Body of pancreas (tissue), 4 donors: ENCODE measurements around the gene CCL3. TPM values are rescaled to one million over a fixed set of nuclear protein-coding genes. Genes with fewer than 3 reads are reported as not detected.

Experiments used
- ATAC-seq: fragments of 150-250 bp; one replicate; pipeline ENCODE4 v1.9.1; 2016
- DNase-seq, 4 donors: peaks; one replicate each; pipeline ENCODE4 v3.0.0-alpha.2; 2019
- H3K27ac ChIP-seq, 4 donors: fragments of 200-600 bp; sonication (generic); 1 replicate in 3 of 4; 2 replicates in 1 of 4; pipeline versions ENCODE4 v1.5.1 to v1.6.1; 2016 to 2019; ENCODE audit warnings: mild to moderate bottlenecking in 1 of 4, mixed read lengths in 1 of 4, moderate library complexity in 1 of 4
- H3K27me3 ChIP-seq, 2 donors: fragments of 200-600 bp; sonication (generic); one replicate each; pipeline ENCODE4 v1.6.0; 2016; ENCODE audit warnings: mild to moderate bottlenecking in 1 of 2
- H3K36me3 ChIP-seq, 2 donors: fragments of 200-600 bp; sonication (generic); replicated peaks in 1 of 2; 2 replicates each; pipeline ENCODE4 v1.5.1; 2016; ENCODE audit warnings: low read depth in 2 of 2; ENCODE audit not compliant: insufficient read depth in 1 of 2
- H3K4me1 ChIP-seq: fragments of 200-600 bp; sonication (generic); one replicate; pipeline ENCODE4 v1.6.0; 2016
- H3K4me3 ChIP-seq, 2 donors: fragments of 200-600 bp; sonication (generic); 1 replicate in 1 of 2; 2 replicates in 1 of 2; pipeline ENCODE4 v1.5.1; 2016 to 2019
- H3K9me3 ChIP-seq, 3 donors: fragments of 200-600 bp; sonication (generic); 1 replicate in 2 of 3; 2 replicates in 1 of 3; pipeline ENCODE4 v1.5.1; 2016
- POLR2A ChIP-seq, 3 donors: fragments of 450-650 bp; IDR thresholded peaks; one replicate each; pipeline ENCODE4 v1.6.1; 2016; ENCODE audit warnings: antibody characterized with exemption in 3 of 3, mild to moderate bottlenecking in 2 of 3
- WGBS, 2 donors: methylation state at CpG; one replicate each; pipeline ENCODE4 v1.1.5; 2017; 5-methylcytosine and 5-hydroxymethylcytosine counted together
- intact Hi-C: fragments of 100-400 bp; cut with DNase I; formaldehyde crosslinking; loops from one replicate; pipeline ENCODE4 v1.15.1; 2023
- total RNA-seq, 2 donors: library from RNA; depleted of rRNA; stranded (reverse); fragments of >200 nt; gene quantifications; one replicate each; pipeline ENCODE4 v1.1.0, GENCODE V29; 2016
- TF ChIP-seq, protein P1 (sequence below), 7 experiments: fragments of 450-650 bp in 4 of 7; fragments of 200-600 bp in 3 of 7; sonication (generic) in 3 of 7; IDR thresholded peaks; one replicate each; pipeline ENCODE4 v1.5.1; 2016 to 2019; ENCODE audit warnings: antibody characterized with exemption in 7 of 7

The CCL3 gene
- total RNA-seq, 2 donors from 2014 or later, result not detected

DNA sequence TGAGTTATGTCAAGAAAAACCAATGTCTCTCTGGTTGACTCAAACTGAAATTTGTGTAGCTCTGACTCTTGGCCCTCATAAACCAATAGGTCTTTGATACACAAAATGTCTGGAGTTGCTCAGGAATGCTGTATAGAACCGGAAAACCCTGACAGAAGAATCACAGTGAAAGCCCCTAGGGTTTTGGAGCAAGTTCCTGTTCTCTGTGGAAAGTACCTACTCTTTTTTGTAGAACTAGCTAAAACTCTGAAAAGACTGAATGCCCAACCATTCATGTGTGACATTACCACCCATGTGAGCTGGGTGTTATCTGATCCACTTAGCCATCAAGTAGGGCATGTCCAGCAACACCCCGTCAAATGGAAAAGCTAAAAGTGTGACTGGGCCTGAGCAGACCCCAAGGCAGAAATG, 42.5 kb upstream of the CCL3 start:
- H3K4me3 ChIP-seq, result no peak overlapping the region
- no peak for DNase-seq
- WGBS, 2 donors, result 64 to 74% methylated on average over 2 of the region's 2 CpGs

DNA sequence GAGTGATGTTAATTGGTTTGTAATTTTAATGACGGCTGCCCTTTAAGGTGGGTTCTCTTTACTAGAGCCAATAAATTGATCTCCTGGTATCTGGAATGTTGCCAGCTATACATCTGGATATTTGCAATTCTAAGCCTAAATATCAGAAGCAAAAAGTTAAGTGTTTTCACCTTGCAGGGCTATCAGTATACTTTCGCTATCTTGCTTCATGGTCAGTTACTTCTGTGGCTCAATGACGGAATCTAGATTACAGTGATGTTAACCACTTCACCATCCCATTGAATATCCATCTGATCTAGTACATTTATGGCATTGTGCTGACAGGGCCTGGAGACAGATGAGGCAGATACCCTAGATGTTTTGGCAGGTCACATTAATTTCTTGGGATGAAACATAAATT, 42.0 kb upstream of the CCL3 start:
- intact Hi-C loops, result no loop called here
- H3K4me1 ChIP-seq, result no peaks in the 10 kb centered on the region

More for the DNA sequence above, 42.5 kb upstream of the CCL3 start:
- intact Hi-C loops, result no loop called here
- ATAC-seq, result no peak
- Histone ChIP-seq H3K9me3 (no peaks in the 10 kb centered on the region), H3K27me3 (no peaks in the 10 kb centered on the region), H3K36me3 (no peaks in the 10 kb centered on the region), H3K27ac (no peak overlapping the region), H3K4me1 (no peaks in the 10 kb centered on the region)
- TF ChIP-seq, protein P1, sequence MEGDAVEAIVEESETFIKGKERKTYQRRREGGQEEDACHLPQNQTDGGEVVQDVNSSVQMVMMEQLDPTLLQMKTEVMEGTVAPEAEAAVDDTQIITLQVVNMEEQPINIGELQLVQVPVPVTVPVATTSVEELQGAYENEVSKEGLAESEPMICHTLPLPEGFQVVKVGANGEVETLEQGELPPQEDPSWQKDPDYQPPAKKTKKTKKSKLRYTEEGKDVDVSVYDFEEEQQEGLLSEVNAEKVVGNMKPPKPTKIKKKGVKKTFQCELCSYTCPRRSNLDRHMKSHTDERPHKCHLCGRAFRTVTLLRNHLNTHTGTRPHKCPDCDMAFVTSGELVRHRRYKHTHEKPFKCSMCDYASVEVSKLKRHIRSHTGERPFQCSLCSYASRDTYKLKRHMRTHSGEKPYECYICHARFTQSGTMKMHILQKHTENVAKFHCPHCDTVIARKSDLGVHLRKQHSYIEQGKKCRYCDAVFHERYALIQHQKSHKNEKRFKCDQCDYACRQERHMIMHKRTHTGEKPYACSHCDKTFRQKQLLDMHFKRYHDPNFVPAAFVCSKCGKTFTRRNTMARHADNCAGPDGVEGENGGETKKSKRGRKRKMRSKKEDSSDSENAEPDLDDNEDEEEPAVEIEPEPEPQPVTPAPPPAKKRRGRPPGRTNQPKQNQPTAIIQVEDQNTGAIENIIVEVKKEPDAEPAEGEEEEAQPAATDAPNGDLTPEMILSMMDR (IDR thresholded peaks at IDR 0.05), result no peak
- TF ChIP-seq POLR2A (IDR thresholded peaks at IDR 0.05), result no peak

DNA sequence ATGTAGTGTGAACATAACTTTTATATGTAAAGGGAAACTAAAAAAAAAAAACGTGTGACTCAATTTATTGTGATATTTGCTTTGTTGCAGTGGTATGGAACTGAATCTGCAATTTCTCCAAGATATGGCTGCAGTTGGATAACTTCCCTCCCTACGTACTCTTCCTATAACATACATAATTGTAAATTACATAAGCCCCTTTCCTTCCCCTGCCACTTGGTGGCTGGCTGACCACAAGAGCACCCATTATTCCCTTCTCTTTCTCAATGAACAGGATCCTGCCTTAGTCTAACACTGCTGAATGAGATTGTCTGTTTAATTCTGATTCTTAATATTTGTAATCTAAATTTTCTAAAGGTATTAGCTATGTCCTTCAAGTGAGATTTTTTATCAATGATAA, 41.5 kb upstream of the CCL3 start:
- no peak for TF ChIP-seq POLR2A (IDR thresholded peaks at IDR 0.05)
- TF ChIP-seq, protein P1 (IDR thresholded peaks at IDR 0.05), result no peak
- Histone ChIP-seq H3K27ac (no peak overlapping the region), H3K9me3 (peaks cover 0 to 6% (median 0%) of the 10 kb centered on the region in 3 donors), H3K4me1 (no peaks in the 10 kb centered on the region), H3K4me3 (no peak overlapping the region), H3K36me3 (no peaks in the 10 kb centered on the region), H3K27me3 (no peaks in the 10 kb centered on the region)
- intact Hi-C loops, result no loop called here
- no peak for ATAC-seq
- DNase-seq, result no peak
- 36 to 41% methylated on average over 2 of the region's 2 CpGs for WGBS, 2 donors

More for the DNA sequence above, 42.0 kb upstream of the CCL3 start:
- DNase-seq, result no peak
- H3K9me3 ChIP-seq, result peaks cover 0 to 1% (median 0%) of the 10 kb centered on the region in 3 donors
- H3K36me3 ChIP-seq, result no peaks in the 10 kb centered on the region
- H3K27me3 ChIP-seq, result no peaks in the 10 kb centered on the region
- no peak overlapping the region for H3K4me3 ChIP-seq
- WGBS, 2 donors, result 81 to 86% methylated on average over 3 of the region's 3 CpGs
- TF ChIP-seq, protein P1 (IDR thresholded peaks at IDR 0.05), result no peak
- no peak for TF ChIP-seq POLR2A (IDR thresholded peaks at IDR 0.05)
- no peak overlapping the region for H3K27ac ChIP-seq
- no peak for ATAC-seq

DNA sequence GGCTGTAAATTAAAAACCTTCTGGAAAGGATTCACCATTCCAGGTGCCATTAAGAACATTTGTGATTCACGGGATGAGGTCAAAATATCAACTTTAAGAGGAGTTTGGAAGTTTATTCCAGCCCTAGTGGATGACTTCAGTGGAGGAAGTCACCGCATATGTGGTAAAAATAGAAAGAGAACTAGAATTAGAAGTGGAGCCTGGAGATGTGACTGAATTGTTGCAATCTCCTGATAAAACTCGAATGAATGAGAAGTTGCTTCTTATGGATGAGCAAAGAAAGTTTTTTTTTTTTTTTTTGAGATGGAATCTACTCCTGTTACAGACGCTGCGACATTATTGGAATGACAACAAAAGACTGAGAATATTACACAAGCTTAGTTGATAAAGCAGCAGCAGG, 40.4 kb upstream of the CCL3 start:
- ATAC-seq (no peak), DNase-seq (no peak)
- WGBS, 2 donors, result 57 to 61% methylated on average over 5 of the region's 5 CpGs
- intact Hi-C loops, result no loop called here
- Histone ChIP-seq H3K27ac (no peak overlapping the region), H3K27me3 (no peaks in the 10 kb centered on the region), H3K36me3 (no peaks in the 10 kb centered on the region), H3K9me3 (peaks cover 0 to 17% (median 0%) of the 10 kb centered on the region in 3 donors), H3K4me3 (no peak overlapping the region), H3K4me1 (no peaks in the 10 kb centered on the region)
- TF ChIP-seq, protein P1 (IDR thresholded peaks at IDR 0.05), result no peak
- TF ChIP-seq POLR2A (IDR thresholded peaks at IDR 0.05), result no peak

DNA sequence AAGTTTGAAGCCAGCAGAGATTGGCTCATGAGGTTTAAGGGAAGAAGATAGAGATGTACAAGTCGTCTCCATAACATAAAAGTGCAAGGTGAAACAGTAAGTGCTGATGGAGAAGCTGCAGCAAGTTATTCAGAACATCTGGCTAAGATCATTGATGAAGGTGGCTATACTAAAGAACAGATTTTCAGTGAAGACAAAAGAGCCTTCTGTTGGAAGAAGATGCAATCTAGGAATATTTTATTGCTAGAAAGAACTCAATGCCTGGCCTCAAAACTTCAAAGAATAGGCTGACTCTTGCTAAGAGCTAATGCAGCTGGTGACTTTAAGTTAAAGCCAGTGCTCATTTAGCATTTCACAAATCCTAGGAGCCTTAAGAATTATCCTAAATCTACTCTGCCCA, 39.7 kb upstream of the CCL3 start:
- no peak for ATAC-seq

More for the DNA sequence above, 39.7 kb upstream of the CCL3 start:
- WGBS, 2 donors, result 26 to 33% methylated on average over 1 of the region's 1 CpG
- H3K9me3 ChIP-seq, result peaks cover 0 to 24% (median 0%) of the 10 kb centered on the region in 3 donors
- H3K4me1 ChIP-seq, result no peaks in the 10 kb centered on the region
- DNase-seq, result no peak
- intact Hi-C loops, result no loop called here
- H3K4me3 ChIP-seq, result no peak overlapping the region
- TF ChIP-seq, protein P1 (IDR thresholded peaks at IDR 0.05), result no peak
- TF ChIP-seq POLR2A (IDR thresholded peaks at IDR 0.05), result no peak
- no peaks in the 10 kb centered on the region for H3K36me3 ChIP-seq
- H3K27me3 ChIP-seq, result no peaks in the 10 kb centered on the region
- H3K27ac ChIP-seq, result no peak overlapping the region
